Measurements from ENCODE around the gene HSPA14.

GRCh38 chr10:14838582-14839304, 637 bp downstream of the HSPA14 start:
- TF ChIP-seq ESRRA (IDR thresholded peaks at IDR 0.05; ENCODE audit: borderline replicate concordance, low read length) (no peak), CEBPB (IDR thresholded peaks at IDR 0.05) (no peak), CTCF (IDR thresholded peaks at IDR 0.05) (no peak), CBX2 (IDR thresholded peaks at IDR 0.05; ENCODE audit: borderline replicate concordance, low read depth) (no peak)
